HepG2 (cell line): ENCODE measurements around the gene TARM1. TPM values are rescaled to one million over a fixed set of nuclear protein-coding genes. Genes with fewer than 3 reads are reported as not detected.

Experiments used
- ARID3A ChIP-seq: IDR thresholded peaks from 2 replicates; pipeline ENCODE4 v1.6.1; 2012; ENCODE audit warnings: low read depth, low read length, improper control_type of control experiment
- DMAP1 ChIP-seq: IDR thresholded peaks from 2 replicates; pipeline ENCODE4 v1.6.1; 2016
- FOXA1 ChIP-seq, 2 experiments: fragments of 450-650 bp in 1 of 2; sonication (generic) in 1 of 2; formaldehyde crosslinking in 1 of 2; IDR thresholded peaks; 2 replicates each; pipeline versions ENCODE4 v1.4.0 to v1.6.1; 2016 to 2020; ENCODE audit warnings: missing genetic modification reagents in 1 of 2
- FOXK1 ChIP-seq: sonication (generic); formaldehyde crosslinking; IDR thresholded peaks from 2 replicates; pipeline ENCODE4 v1.4.0; 2020; ENCODE audit warnings: low read depth, missing genetic modification reagents, borderline replicate concordance
- GABPB1 ChIP-seq: IDR thresholded peaks from 2 replicates; pipeline ENCODE4 v1.6.1; 2016; ENCODE audit warnings: mild to moderate bottlenecking, missing genetic modification reagents, moderate library complexity, missing compliant biosample characterization
- HMGA1 ChIP-seq: sonication (generic); formaldehyde crosslinking; conservative IDR thresholded peaks from 2 replicates; pipeline ENCODE4 v1.4.0; 2020; ENCODE audit warnings: missing genetic modification reagents
- HMGXB3 ChIP-seq: sonication (generic); formaldehyde crosslinking; IDR thresholded peaks from 2 replicates; pipeline ENCODE4 v1.4.0; 2020; ENCODE audit warnings: missing genetic modification reagents, borderline replicate concordance
- HNRNPL ChIP-seq: fragments of 200-400 bp; formaldehyde crosslinking; IDR thresholded peaks from 2 replicates; pipeline ENCODE4 v1.6.1; 2017; ENCODE audit warnings: mild to moderate bottlenecking, low read depth, low read length
- KMT2A ChIP-seq: sonication (generic); formaldehyde crosslinking; IDR thresholded peaks from 2 replicates; pipeline ENCODE4 v1.4.0; 2020; ENCODE audit warnings: missing genetic modification reagents
- MIXL1 ChIP-seq: IDR thresholded peaks from 2 replicates; pipeline ENCODE4 v1.6.1; 2016
- NFKBIZ ChIP-seq: IDR thresholded peaks from 2 replicates; pipeline ENCODE4 v1.6.1; 2018; ENCODE audit warnings: missing genetic modification reagents, missing compliant biosample characterization
- PITX1 ChIP-seq: sonication (generic); formaldehyde crosslinking; IDR thresholded peaks from 2 replicates; pipeline ENCODE4 v1.5.1; 2020; ENCODE audit warnings: mild to moderate bottlenecking, missing genetic modification reagents
- RXRA ChIP-seq: sonication (generic); formaldehyde crosslinking; IDR thresholded peaks from 2 replicates; pipeline ENCODE4 v1.5.1; 2020; ENCODE audit warnings: missing genetic modification reagents
- ZNF460 ChIP-seq: sonication (generic); formaldehyde crosslinking; IDR thresholded peaks from 2 replicates; pipeline ENCODE4 v1.5.1; 2020; ENCODE audit warnings: missing genetic modification reagents, mild to moderate bottlenecking, borderline replicate concordance
- ZNF530 ChIP-seq: sonication (generic); formaldehyde crosslinking; IDR thresholded peaks from 2 replicates; pipeline ENCODE4 v1.5.0; 2020; ENCODE audit warnings: low read depth, mild to moderate bottlenecking, missing genetic modification reagents
- ZNF776 ChIP-seq: sonication (generic); formaldehyde crosslinking; IDR thresholded peaks from 2 replicates; pipeline ENCODE4 v1.4.0; 2020; ENCODE audit warnings: mild to moderate bottlenecking, missing genetic modification reagents
- polyA plus RNA-seq, 8 experiments: library from polyadenylated mRNA; depleted of rRNA in 3 of 8; stranded (reverse) in 7 of 8; unstranded in 1 of 8; fragments of >200 nt; fragmentation: Illumina TruSeq in 4 of 8; extraction: Trizol in 4 of 8; gene quantifications; 2 replicates each; pipeline versions ENCODE4 v1.2.1 to v1.2.3, GENCODE V29; 2011 to 2016; ENCODE audit warnings: low read depth in 4 of 8, missing spikeins in 1 of 8, mixed read lengths in 1 of 8; ENCODE audit not compliant: insufficient read depth in 1 of 8
- total RNA-seq, 5 experiments: library from RNA; depleted of rRNA; stranded (reverse); fragments of >200 nt; fragmentation: Illumina TruSeq; extraction: Trizol; gene quantifications; 2 replicates each; pipeline ENCODE4 v1.2.3, GENCODE V29; 2016; ENCODE audit warnings: low read depth in 1 of 5

The TARM1 gene
- total and polyA plus RNA-seq, 2 of the 13 experiments (the other 11 are each of a cell fraction or from before 2014, with no cell fraction given): not detected

GRCh38 chr19:54115109-54116063, 34.2 kb upstream of the TARM1 start, which contains the start of the genes PRPF31 and TFPT (continued):
- TF ChIP-seq HMGXB3 (CRISPR knock-in tag): peak; percentile 88
- TF ChIP-seq ZNF530 (CRISPR knock-in tag): no peak
- TF ChIP-seq HMGA1 (CRISPR knock-in tag): no peak
- peak; percentile 61; the same call in 1 of the 2 replicates for TF ChIP-seq KMT2A
- TF ChIP-seq RXRA (CRISPR knock-in tag): peak; percentile 62; the same call in 1 of the 2 replicates
- peak; percentile 82 for TF ChIP-seq DMAP1 (CRISPR knock-in tag)
- TF ChIP-seq GABPB1 (CRISPR knock-in tag): peak; percentile 92
- TF ChIP-seq FOXA1 (IDR thresholded peaks at IDR 0.05): no peak
- 0 out of 2 replicates have a peak, but pooled peaks have one; percentile 21 for TF ChIP-seq FOXA1 (CRISPR knock-in tag; IDR thresholded peaks at IDR 0.05)
- TF ChIP-seq FOXK1 (CRISPR knock-in tag): peak; percentile 97
- peak; percentile 62; the same call in 1 of the 2 replicates for TF ChIP-seq MIXL1
- TF ChIP-seq ZNF776 (CRISPR knock-in tag): no peak; the same call in 1 of the 2 replicates
- peak; percentile 73; the same call in 1 of the 2 replicates for TF ChIP-seq NFKBIZ (CRISPR knock-in tag)
- peak; percentile 91 for TF ChIP-seq PITX1 (CRISPR knock-in tag)
- 0 out of 2 replicates have a peak, but pooled peaks have one; percentile 52 for TF ChIP-seq HNRNPL
- TF ChIP-seq ZNF460 (CRISPR knock-in tag): peak; percentile 17; the same call in 1 of the 2 replicates
- peak; percentile 84 for TF ChIP-seq ARID3A
